MG63 (cell line): Measurements from ENCODE around the gene CEP112. TPM values are rescaled to one million over a fixed set of nuclear protein-coding genes. Genes with fewer than 3 reads are reported as not detected.
A peak's percentile ranks its signal among the peaks of the same experiment; 100 is the strongest.

Source experiments
- DNase-seq: peaks from one replicate; pipeline ENCODE4 v3.0.0-alpha.2; 2020
- H3K27me3 ChIP-seq: fragments of 250-450 bp; sonication (Bioruptor Pico); 2 replicates; pipeline ENCODE4 v1.5.1; 2020; ENCODE audit warnings: mild to moderate bottlenecking, moderate library complexity
- H3K36me3 ChIP-seq: fragments of 250-450 bp; sonication (Bioruptor Pico); 2 replicates; pipeline ENCODE4 v1.5.1; 2020; ENCODE audit warnings: mild to moderate bottlenecking, moderate library complexity
- H3K4me3 ChIP-seq: fragments of 250-450 bp; sonication (Bioruptor Pico); 2 replicates; pipeline ENCODE4 v1.5.1; 2020; ENCODE audit warnings: mild to moderate bottlenecking, moderate library complexity
- H3K9me3 ChIP-seq: fragments of 250-450 bp; sonication (Bioruptor Pico); 2 replicates; pipeline ENCODE4 v1.5.1; 2020; ENCODE audit warnings: mild to moderate bottlenecking, moderate library complexity
- total RNA-seq: library from RNA; depleted of rRNA; stranded (reverse); fragments of >200 nt; shearing (Covaris generic); gene quantifications from 2 replicates; pipeline ENCODE4 v1.2.3, GENCODE V29; 2014; ENCODE audit warnings: low replicate concordance

The CEP112 gene
- total RNA-seq, 1 experiment from 2014 or later: 0.59 TPM

DNA sequence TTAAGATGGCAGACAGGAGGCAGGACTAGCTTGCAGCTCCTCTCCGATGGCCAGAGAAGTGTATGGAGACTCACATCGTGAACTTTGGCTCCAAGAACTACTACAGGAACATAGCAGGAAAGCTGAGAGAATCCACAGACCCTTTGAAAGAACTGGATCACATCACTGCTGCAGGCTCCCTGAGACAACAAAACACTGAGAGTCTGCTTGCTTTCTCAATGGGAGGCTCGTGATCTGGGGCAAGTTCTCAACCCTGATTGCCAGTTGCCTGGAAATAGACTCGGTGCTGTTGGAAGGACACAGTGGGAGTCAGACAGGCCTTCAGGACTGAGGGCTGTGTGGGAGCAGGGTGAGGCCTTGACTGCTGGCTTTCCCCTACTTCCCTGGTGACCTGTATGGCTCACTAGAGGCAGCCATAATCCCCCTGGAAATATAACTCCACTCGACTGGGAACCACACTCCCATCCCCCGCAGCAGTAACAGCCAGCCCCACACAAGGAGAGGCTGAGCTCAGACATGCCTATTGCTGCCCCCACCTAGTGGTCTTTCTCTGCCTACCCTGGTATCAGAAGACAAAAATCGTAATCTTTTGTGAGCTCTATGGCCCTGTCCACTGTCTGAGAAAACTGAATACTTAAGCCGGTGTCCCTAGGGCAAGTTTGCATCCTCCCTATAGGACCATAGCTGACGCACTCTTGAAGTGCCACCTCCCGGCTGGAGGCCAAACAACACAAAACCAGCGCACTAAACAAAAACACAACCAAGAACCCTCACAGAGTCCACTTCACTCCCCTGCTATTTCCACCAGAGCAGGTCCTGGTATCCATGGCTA lies 238.4 kb downstream of the CEP112 start:
- no peaks in the 10 kb centered on the region for H3K36me3 ChIP-seq
- H3K9me3 ChIP-seq: peaks cover 6% of the 10 kb centered on the region
- no peak overlapping the region for H3K4me3 ChIP-seq
- DNase-seq: no peak
- no peaks in the 10 kb centered on the region for H3K27me3 ChIP-seq

DNA sequence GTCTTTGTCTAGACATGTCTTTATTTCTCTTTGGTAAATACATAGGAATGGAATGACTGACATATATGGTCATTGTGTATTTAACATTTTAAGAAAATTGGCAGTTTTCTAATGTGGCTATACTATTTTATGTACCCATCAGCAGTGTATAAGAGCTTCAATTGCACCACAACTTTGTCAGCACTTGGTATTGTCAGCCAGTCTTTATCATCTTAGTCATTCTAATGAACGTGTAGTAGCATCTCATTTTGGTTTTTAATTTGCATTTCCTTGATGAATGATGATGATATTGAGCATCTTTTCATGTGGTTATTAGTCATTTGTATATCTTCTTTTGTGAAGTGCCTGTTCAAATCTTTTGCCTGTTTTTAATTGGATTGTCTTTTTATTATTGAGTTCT lies 239.3 kb downstream of the CEP112 start:
- DNase-seq: no peak
- no peak overlapping the region for H3K4me3 ChIP-seq
- peaks cover 3% of the 10 kb centered on the region for H3K9me3 ChIP-seq
- H3K27me3 ChIP-seq: no peaks in the 10 kb centered on the region
- H3K36me3 ChIP-seq: no peaks in the 10 kb centered on the region

DNA sequence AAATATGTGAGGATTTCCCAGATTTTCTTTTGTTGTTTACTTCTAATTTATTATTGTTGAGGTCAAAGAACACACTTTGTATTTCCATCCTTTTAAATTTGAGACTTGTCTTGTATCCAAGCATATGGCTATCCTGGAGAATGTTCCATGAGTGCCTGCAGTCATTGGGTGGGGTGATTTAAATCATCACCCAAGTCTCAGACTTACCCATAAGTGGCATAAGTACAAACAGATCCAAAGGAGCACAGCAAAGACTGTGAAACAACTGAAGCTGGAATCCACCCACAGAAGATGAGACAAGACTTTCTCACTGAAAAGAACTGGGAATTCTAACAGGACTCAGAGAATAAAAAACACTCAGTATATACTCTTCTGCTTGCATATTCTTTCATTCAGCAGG lies 239.9 kb downstream of the CEP112 start:
- Histone ChIP-seq H3K9me3 (no peaks in the 10 kb centered on the region; the same call in none of the 2 replicates), H3K36me3 (no peaks in the 10 kb centered on the region), H3K27me3 (no peaks in the 10 kb centered on the region), H3K4me3 (no peak overlapping the region)
- no peak for DNase-seq

DNA sequence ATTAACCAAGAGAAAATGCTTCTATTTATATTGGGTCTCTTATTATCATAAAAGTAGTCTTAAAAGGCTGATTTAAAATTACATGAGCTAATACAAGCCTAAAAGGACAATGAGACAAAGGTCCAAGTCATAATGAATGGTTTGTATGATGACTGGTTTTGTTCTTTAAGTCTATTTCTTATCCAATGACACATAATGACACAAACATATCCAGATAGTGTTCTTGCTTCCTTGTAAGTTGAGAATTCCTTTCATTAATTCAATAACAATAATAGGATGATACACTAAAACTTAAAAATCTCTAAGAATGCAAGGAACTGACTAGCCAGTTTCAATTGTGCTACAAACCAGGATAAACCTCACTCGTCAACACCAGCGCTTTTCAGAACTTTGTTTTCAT lies 244.1 kb downstream of the CEP112 start:
- no peaks in the 10 kb centered on the region for H3K27me3 ChIP-seq
- DNase-seq: no peak
- H3K9me3 ChIP-seq: no peaks in the 10 kb centered on the region; the same call in 1 of the 2 replicates
- H3K4me3 ChIP-seq: no peak overlapping the region
- H3K36me3 ChIP-seq: no peaks in the 10 kb centered on the region

DNA sequence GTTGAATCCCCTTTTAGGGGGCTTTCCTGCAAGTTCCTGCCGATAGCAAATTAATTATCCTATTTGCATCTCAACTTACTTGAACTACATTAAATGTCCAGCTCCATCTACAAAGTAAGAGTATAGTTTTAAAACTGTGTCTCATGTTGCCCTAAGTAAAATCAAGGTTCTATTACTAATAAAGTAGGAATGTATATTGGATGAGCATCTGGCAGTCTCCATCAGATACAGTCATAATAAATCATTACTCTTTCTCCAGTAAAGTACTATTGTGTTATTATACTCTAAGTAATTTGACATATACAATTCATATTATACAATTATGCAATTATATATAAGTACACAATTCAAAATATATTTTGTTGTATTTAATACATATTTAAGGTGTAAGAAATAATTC lies 249.3 kb downstream of the CEP112 start:
- H3K27me3 ChIP-seq: no peaks in the 10 kb centered on the region
- H3K4me3 ChIP-seq: no peak overlapping the region
- DNase-seq: no peak

DNA sequence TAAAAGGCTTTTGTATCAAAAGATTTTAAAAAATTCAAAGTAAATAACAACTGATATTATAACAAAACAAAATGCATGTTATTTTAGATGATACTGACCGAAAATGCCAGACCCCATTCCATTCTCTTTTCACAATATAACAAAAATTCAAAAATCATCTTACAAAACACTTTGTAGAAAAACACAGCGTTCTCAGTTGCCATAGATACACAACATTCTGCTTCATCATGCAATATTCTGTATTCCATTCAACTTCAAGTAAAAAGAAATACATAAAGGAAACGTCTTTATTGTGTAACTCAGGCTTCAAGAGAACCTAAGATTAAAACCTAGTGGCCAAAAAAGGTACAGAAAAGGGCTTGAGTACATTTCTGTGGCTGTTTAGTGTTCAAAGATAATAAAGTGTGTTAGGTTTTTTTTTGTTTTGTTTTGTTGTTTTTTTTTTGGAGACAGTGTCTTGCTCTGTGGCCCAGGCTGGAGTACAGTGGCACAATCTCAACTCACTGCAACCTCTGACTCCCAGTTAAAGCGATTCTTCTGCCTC lies 250.5 kb downstream of the CEP112 start:
- Histone ChIP-seq H3K4me3 (no peak overlapping the region), H3K36me3 (no peaks in the 10 kb centered on the region), H3K9me3 (no peaks in the 10 kb centered on the region), H3K27me3 (no peaks in the 10 kb centered on the region)
- no peak for DNase-seq

More for the DNA sequence above, 249.3 kb downstream of the CEP112 start:
- Histone ChIP-seq H3K36me3 (no peaks in the 10 kb centered on the region), H3K9me3 (no peaks in the 10 kb centered on the region)

DNA sequence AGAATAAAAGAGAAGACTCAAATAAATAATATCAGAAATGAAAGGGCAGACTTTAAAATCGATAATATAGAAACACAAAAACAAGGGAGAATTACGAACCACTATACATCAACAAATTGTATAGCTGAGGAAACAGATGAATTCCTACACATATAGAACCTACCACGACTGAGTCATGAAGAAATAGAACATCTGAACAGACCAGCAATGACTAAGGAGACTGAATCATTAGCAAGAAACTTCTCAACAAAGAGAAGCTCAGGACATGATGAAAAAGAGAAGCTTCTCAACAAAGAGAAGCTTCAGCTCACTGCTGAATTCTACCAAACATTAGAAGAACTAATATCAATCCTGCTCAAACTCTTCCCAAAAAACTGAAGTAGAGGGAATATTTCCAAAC lies 255.9 kb downstream of the CEP112 start:
- no peak for DNase-seq
- Histone ChIP-seq H3K36me3 (no peaks in the 10 kb centered on the region), H3K9me3 (peaks cover 9% of the 10 kb centered on the region), H3K27me3 (no peaks in the 10 kb centered on the region), H3K4me3 (no peak overlapping the region)

DNA sequence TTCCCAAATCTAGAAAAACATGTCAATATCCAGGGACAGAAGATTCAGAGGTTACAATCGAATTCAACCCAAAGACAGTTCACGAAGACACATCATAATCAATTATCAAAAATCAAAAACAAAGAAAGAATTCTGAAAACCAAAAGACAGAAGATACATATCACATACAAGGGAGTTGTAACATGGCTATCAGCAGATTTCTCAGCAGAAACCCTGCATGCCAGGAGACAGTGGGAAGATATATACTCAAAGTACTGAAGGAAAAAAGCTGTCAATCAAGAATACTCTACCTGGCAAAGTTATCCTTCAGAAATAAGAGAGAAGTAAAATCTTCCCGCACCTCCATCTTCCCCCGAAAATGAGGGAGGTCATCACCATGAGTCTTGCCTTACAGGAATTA lies 258.6 kb downstream of the CEP112 start:
- Histone ChIP-seq H3K36me3 (no peaks in the 10 kb centered on the region), H3K9me3 (peaks cover 9% of the 10 kb centered on the region), H3K27me3 (no peaks in the 10 kb centered on the region), H3K4me3 (no peak overlapping the region)
- DNase-seq: no peak

DNA sequence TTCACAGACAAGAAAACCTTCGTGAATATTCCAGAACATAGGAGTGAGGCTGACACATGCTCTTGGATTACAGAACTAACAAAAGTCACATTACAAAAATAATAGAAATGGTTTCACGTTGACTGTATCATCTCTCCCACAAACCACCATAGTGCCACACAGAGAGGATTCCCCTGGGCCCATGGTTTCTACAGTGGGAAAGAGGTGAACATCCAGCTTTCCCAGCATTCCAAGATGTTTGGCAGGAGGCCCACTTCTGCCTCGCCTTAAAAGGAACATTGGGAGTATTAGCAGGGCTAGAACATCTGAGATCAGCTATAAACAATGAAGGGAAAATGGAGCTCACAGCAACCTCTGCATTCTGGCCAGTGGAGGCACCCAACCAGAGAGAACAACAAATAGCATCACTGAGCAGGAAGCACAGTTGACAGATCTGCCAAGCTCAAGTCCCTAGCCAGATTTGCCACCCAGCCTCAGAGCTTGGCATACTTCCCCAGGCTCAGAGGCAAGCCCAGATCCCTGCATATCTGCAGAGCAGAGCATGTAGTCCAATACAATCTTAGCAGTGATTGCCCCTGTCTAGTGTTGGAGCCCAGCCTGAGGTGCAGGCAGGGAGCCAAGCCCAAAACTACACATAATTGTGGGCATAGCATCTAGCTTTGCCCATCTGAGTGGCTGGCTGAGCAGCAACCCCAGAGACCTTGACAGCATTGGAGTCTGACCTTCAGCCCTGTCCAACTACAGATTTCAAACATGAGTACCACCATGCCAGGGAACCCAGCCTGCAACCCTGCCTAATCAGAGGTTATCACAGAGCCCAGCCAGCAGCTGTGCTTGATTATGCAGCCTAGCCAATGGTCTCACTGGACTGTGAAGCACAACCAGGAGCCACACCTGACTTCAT lies 260.4 kb downstream of the CEP112 start:
- peaks cover 9% of the 10 kb centered on the region for H3K9me3 ChIP-seq
- peak; percentile 56 for DNase-seq
- H3K27me3 ChIP-seq: no peaks in the 10 kb centered on the region
- no peaks in the 10 kb centered on the region for H3K36me3 ChIP-seq
- no peak overlapping the region for H3K4me3 ChIP-seq

DNA sequence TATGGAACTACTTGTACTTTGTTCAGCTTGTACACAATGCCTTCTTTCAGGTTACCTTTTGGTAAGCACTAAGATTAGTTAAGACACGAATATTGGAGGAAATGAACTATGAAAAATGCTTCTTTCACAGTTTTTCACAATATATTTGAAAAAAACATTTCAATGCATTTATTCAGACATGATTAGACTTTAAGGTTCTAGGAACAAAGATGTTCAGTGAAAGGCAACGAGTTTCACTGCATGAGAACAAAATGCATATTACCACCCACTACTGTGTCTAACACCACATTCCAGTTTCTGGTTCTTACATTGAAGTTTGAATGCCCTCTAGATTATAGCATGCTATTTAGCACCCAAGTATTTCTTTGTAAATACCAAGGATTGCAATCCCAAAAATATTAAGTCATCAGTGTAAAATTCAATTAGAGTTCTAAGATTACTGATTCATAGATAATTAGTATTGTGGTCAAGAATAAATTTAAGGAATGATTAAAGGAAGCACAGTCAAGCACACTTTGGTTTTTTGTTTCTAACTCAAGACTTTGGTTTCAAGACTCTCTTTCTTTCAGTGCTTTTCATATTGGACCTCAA lies 261.7 kb downstream of the CEP112 start:
- Histone ChIP-seq H3K9me3 (peaks cover 9% of the 10 kb centered on the region), H3K27me3 (no peaks in the 10 kb centered on the region), H3K36me3 (no peaks in the 10 kb centered on the region), H3K4me3 (no peak overlapping the region)
- no peak for DNase-seq

DNA sequence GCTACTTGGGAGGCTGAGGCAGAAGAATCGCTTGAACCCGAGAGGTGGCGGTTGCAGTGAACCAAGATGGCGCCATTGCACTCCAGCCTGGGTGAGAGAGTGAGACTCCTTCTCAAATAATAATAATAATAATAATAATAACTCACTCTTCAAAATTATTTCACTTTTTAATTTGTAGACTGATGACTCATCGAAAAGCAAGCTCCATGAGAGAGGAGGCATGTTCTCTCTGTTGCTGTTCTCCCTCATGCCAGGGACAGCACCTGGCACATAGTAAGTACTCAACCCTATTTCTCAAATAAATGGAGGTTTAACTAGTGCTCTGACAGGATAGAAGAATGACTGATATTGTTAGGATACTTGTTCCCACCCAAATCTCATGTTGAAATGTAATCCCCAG lies 265.3 kb downstream of the CEP112 start:
- Histone ChIP-seq H3K4me3 (no peak overlapping the region), H3K36me3 (no peaks in the 10 kb centered on the region), H3K27me3 (no peaks in the 10 kb centered on the region), H3K9me3 (no peaks in the 10 kb centered on the region)
- DNase-seq: no peak

DNA sequence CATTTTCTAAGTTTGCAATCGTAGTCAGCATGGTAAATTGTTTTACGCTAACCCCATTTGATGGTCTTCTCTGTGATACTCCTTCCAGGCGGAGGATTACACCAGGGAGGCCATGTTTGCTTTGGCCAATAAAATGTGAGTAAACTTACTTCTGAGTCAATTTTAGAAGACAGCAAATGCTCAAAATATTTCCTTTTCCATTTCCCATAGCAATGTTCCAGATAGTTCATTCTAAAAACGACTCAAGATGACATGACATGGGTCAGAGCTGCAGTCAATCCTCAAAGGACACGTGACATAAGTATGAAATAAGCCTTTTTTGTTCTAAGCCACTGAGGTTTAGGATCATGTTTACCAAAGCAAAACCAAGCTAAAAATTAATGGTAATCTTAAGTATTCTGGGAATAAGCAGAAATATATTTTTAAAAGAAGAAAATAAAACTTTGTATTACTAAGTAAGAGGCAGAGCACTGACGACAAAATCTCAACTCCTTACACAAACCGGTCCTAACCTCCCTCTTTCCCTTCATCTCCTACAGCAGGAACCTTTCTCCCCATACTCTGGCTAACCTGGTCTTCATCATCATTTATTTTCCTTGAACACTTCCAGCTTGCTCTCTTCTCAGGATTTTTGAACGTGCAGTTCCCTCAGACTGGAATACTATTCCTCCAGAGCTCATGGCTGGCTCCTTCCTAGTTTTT lies 266.2 kb downstream of the CEP112 start:
- H3K36me3 ChIP-seq: no peaks in the 10 kb centered on the region
- H3K9me3 ChIP-seq: no peaks in the 10 kb centered on the region
- H3K4me3 ChIP-seq: no peak overlapping the region
- DNase-seq: no peak
- no peaks in the 10 kb centered on the region for H3K27me3 ChIP-seq

DNA sequence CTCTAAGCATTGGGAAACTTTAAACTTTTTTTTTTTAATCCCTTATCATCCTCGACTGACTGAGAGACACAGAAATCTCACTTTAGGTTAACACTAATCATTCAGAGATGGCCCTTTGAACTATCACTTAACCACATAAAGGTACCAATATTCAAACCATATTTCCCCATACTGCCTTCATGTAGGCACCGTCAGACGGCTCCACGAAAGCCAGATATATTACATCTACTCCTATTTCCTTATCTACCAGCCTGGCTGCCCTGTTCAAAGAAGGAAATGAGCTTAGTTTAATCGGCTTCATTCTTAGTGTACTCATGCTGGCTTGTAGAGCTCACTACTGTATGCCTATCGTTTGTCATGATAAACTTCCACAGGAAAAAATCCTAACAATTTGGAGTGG lies 270.9 kb downstream of the CEP112 start:
- DNase-seq: no peak
- Histone ChIP-seq H3K9me3 (no peaks in the 10 kb centered on the region), H3K36me3 (no peaks in the 10 kb centered on the region), H3K27me3 (no peaks in the 10 kb centered on the region), H3K4me3 (no peak overlapping the region)

DNA sequence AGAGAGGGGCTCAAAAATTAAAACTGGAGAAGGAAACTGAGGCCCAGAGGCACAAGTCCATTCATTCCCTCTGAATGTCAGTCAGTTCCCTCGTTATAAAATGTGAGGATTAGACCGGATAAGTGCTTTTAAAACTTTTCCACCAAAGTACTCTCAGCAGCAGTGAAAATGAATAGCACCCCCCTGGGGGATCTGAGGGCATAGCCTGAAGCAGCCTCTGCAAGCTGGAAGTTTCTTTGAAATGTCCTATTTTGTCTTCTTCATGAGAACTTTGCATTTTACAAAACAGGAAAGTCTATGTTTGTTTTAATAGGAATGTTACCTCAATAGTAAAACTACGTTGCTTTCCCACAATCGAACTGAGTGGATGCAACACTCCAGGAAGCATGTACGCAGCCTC lies 273.0 kb downstream of the CEP112 start:
- H3K9me3 ChIP-seq: no peaks in the 10 kb centered on the region
- no peak for DNase-seq
- no peaks in the 10 kb centered on the region for H3K27me3 ChIP-seq
- H3K36me3 ChIP-seq: no peaks in the 10 kb centered on the region
- no peak overlapping the region for H3K4me3 ChIP-seq

DNA sequence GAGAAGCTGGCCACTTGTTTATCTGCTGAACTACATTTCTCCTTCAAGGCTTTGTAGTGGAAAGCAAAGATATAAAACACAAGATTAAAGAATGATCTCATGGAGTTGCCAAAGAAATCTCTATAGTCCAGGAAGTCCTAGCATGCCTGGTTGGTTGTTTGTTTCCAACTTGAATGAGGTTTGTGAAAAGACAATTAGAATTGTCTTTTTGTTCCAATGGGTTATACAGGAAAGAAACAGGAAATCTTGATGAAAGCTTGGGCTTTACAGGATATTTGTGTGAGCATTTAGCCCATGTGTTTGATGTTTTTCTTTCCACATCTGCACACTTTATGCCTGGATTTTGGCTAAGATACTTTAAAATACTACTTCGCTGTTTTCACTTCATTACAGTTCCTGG lies 273.4 kb downstream of the CEP112 start:
- no peaks in the 10 kb centered on the region for H3K36me3 ChIP-seq
- no peak for DNase-seq
- no peak overlapping the region for H3K4me3 ChIP-seq
- H3K27me3 ChIP-seq: no peaks in the 10 kb centered on the region
- no peaks in the 10 kb centered on the region for H3K9me3 ChIP-seq

DNA sequence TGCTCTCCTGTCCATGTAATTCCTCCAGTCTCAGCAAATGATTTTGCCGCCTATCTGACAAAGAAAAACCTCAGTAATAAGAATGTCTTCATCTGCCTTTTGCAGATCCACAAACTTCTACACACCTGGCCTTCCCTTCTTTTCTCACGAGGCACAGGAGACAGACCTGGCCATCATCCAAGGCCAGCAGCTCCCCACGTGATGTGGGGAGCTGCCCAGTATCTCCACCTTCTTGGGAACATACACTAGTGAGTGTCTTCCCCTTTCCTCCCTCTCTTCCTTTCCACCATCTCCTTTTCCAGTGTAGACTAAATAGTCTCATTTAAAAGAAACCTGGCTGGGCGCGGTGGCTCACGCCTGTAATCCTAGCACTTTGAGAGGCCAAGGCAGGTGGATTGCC lies 274.4 kb downstream of the CEP112 start:
- no peak for DNase-seq
- no peak overlapping the region for H3K4me3 ChIP-seq
- no peaks in the 10 kb centered on the region for H3K27me3 ChIP-seq
- no peaks in the 10 kb centered on the region for H3K9me3 ChIP-seq
- no peaks in the 10 kb centered on the region for H3K36me3 ChIP-seq
